Kidney (tissue), 14 donors: ENCODE results near the gene KRT15. TPM values are rescaled to one million over a fixed set of nuclear protein-coding genes. Genes with fewer than 3 reads are reported as not detected.

ENCODE experiments used
- DNase-seq, 5 donors: peaks; one replicate each; pipeline ENCODE4 v3.0.0-alpha.2; 2013 to 2020
- FAIRE-seq: peaks from 2 replicates; lab custom pipeline; 2012; peaks lifted over from hg19 to GRCh38; lab: Jason Lieb, UNC
- H3K27ac ChIP-seq, 2 donors: one replicate each; pipeline ENCODE4 v1.7.0; 2013; ENCODE audit warnings: low read depth in 2 of 2, low read length in 2 of 2, inconsistent platforms in 1 of 2
- H3K27me3 ChIP-seq: one replicate; pipeline ENCODE4 v1.7.1; 2013; ENCODE audit warnings: low read length, inconsistent platforms; ENCODE audit not compliant: control insufficient read depth, insufficient read depth
- H3K36me3 ChIP-seq, 3 donors: one replicate each; pipeline versions ENCODE4 v1.7.0 to v1.7.1; 2013; ENCODE audit warnings: low read length in 3 of 3, control low read depth in 1 of 3, inconsistent platforms in 1 of 3; ENCODE audit not compliant: insufficient read depth in 3 of 3, control insufficient read depth in 2 of 3
- H3K4me1 ChIP-seq, 3 donors: one replicate each; pipeline versions ENCODE4 v1.7.0 to v1.7.1; 2013; ENCODE audit warnings: low read length in 3 of 3, inconsistent platforms in 1 of 3, low read depth in 1 of 3; ENCODE audit not compliant: control insufficient read depth in 2 of 3, insufficient read depth in 2 of 3
- H3K4me3 ChIP-seq, 3 donors: one replicate each; pipeline versions ENCODE4 v1.7.0 to v1.8.1; 2013; ENCODE audit warnings: low read length in 3 of 3, control low read depth in 1 of 3, inconsistent platforms in 1 of 3
- H3K9ac ChIP-seq, 3 donors: one replicate each; pipeline versions ENCODE4 v1.7.0 to v1.7.1; 2013; ENCODE audit warnings: low read length in 3 of 3, control low read depth in 1 of 3, inconsistent platforms in 1 of 3
- H3K9me3 ChIP-seq, 3 donors: one replicate each; pipeline versions ENCODE4 v1.7.0 to v1.7.1; 2013; ENCODE audit warnings: low read length in 3 of 3, control low read depth in 1 of 3, inconsistent platforms in 1 of 3; ENCODE audit not compliant: control insufficient read depth in 2 of 3, insufficient read depth in 1 of 3
- CTCF ChIP-seq: IDR thresholded peaks from 3 replicates; pipeline ENCODE4 v1.5.1; 2012; ENCODE audit warnings: mild to moderate bottlenecking, moderate library complexity, borderline replicate concordance; ENCODE audit not compliant: insufficient read depth; ENCODE audit errors: extremely low read depth
- intact Hi-C: fragments of 100-400 bp; cut with DNase I; formaldehyde crosslinking; loops from one replicate; pipeline ENCODE4 v1.11.1; 2022
- polyA plus RNA-seq: library from polyadenylated mRNA; stranded (reverse); fragments of 350-450 nt; fragmentation: Illumina TruSeq; extraction: RNeasy Lipid Tissue Mini Kit (QIAGEN cat#74804); gene quantifications from one replicate; pipeline ENCODE4 v1.2.3, GENCODE V29; 2014; ENCODE audit warnings: low read depth, low replicate concordance; ENCODE audit not compliant: insufficient read depth
- total RNA-seq: library from RNA; stranded (reverse); fragmentation: NEBNext Ultra II Directional; extraction: Animal tissue kit (Norgen Biotek cat#: 25700); gene quantifications from one replicate; pipeline ENCODE4 v1.2.1, GENCODE V29; 2021
- donor health status: control.
- donor health status: control.
- donor health status: control.
- donor health status: control.
- donor health status: control.
- donor health status: DM: yes; HTN: yes; CAD: no.
- donor health status: Normal renal cell carcinoma (clear cell type).

Gene KRT15
- total and polyA plus RNA-seq, 2 donors from 2014 or later, result 0.15 to 2.8 TPM

GRCh38 chr17:41516830-41517283 is 1.8 kb downstream of the KRT15 start:
- Histone ChIP-seq H3K9me3 (no peaks in the 10 kb centered on the region), H3K4me3 (no peak overlapping the region), H3K9ac (no peak overlapping the region), H3K36me3 (no peaks in the 10 kb centered on the region), H3K4me1 (no peaks in the 10 kb centered on the region), H3K27ac (no peak overlapping the region), H3K27me3 (no peaks in the 10 kb centered on the region)
- FAIRE-seq, result no peak
- intact Hi-C loops, result no loop called here
- TF ChIP-seq CTCF, result no peak
- peak in 3 of 5 donors; percentile 51 to 67 (median 57) for DNase-seq

GRCh38 chr17:41516147-41516829 is 2.4 kb downstream of the KRT15 start:
- FAIRE-seq, result no peak
- no peak overlapping the region for H3K9ac ChIP-seq
- H3K4me1 ChIP-seq, result no peaks in the 10 kb centered on the region
- no peak overlapping the region for H3K4me3 ChIP-seq
- TF ChIP-seq CTCF, result no peak
- no peaks in the 10 kb centered on the region for H3K36me3 ChIP-seq
- peak in 1 of 5 donors; percentile 44 for DNase-seq
- intact Hi-C loops, result no loop called here
- no peaks in the 10 kb centered on the region for H3K27me3 ChIP-seq
- no peaks in the 10 kb centered on the region for H3K9me3 ChIP-seq
- H3K27ac ChIP-seq, result no peak overlapping the region

- no peak for TF ChIP-seq CTCF
- FAIRE-seq, result no peak
- Histone ChIP-seq H3K9ac (no peak overlapping the region), H3K9me3 (no peaks in the 10 kb centered on the region), H3K4me1 (no peaks in the 10 kb centered on the region), H3K36me3 (no peaks in the 10 kb centered on the region), H3K27me3 (no peaks in the 10 kb centered on the region), H3K4me3 (no peak overlapping the region), H3K27ac (no peak overlapping the region)
- intact Hi-C loops, result no loop called here
- peak in 1 of 5 donors; percentile 53 for DNase-seq
Observed at GRCh38 chr17:41513168-41513547, 5.5 kb downstream of the KRT15 start.
